GM20000 (cell line): ENCODE results near the gene KCNIP2.
"Not testable (repeated sequence)": the region's sequence is repeated elsewhere in the genome, so short reads cannot be mapped to it uniquely, and the experiment has no call there.

Source experiments
- DNase-seq: peaks from one replicate; pipeline ENCODE4 v3.0.0; 2012; ENCODE audit warnings: low spot score
- TF ChIP-seq, protein P1 (sequence below): IDR thresholded peaks from 2 replicates; pipeline ENCODE4 v1.5.1; 2012; ENCODE audit warnings: mild to moderate bottlenecking, control low read depth; ENCODE audit errors: extremely low read depth, missing control alignments

The KCNIP2 gene

DNA sequence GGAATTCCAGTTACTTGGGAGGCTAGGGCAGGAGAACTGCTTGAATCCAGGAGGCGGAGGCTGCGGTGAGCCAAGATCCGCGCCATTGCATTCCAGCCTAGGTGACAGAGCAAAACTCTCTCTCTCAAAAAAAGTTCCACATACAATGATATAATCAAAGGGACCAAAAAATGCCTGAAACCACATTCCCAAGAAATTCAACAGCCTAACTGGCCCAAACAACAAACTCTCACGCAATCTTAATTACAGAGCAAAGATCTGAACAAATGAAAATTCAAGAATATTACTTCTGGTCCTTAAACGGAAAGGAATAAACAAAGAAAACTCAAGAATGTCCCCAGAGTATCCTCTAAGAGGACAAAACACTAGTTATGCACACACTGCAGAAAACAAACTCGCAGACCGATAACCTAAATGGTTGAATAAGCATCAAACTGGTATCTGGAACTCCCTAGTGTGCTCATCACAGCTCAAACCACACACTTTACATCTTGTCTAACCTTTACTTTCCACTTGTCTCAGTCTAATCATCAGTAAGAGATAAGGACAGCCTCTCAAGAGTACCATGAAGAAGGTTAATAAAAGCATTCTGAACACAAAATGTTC lies 29.0 kb downstream of the KCNIP2 start:
- DNase-seq = peak; percentile 58
- TF ChIP-seq, protein P1, sequence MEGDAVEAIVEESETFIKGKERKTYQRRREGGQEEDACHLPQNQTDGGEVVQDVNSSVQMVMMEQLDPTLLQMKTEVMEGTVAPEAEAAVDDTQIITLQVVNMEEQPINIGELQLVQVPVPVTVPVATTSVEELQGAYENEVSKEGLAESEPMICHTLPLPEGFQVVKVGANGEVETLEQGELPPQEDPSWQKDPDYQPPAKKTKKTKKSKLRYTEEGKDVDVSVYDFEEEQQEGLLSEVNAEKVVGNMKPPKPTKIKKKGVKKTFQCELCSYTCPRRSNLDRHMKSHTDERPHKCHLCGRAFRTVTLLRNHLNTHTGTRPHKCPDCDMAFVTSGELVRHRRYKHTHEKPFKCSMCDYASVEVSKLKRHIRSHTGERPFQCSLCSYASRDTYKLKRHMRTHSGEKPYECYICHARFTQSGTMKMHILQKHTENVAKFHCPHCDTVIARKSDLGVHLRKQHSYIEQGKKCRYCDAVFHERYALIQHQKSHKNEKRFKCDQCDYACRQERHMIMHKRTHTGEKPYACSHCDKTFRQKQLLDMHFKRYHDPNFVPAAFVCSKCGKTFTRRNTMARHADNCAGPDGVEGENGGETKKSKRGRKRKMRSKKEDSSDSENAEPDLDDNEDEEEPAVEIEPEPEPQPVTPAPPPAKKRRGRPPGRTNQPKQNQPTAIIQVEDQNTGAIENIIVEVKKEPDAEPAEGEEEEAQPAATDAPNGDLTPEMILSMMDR = no peak

DNA sequence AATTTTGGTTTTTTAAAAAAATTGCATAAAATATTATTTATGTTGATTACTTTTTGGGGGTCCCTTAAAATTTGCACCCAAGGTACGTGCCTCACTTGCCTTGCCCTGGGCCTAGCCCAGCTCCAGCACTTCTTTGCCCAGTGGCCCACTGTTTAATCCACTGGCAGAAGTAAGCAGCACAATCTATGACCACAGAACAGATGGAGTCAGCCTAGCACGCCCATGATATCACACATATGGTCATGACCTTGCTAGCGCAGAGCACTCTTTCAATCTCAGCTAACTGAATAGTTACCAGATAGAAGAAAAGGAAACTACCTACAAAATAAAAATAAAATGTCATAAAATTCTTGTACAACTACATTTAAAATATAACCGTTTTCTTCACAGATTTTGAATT lies 31.0 kb downstream of the KCNIP2 start:
- TF ChIP-seq, protein P1 = no peak
- DNase-seq = no peak

DNA sequence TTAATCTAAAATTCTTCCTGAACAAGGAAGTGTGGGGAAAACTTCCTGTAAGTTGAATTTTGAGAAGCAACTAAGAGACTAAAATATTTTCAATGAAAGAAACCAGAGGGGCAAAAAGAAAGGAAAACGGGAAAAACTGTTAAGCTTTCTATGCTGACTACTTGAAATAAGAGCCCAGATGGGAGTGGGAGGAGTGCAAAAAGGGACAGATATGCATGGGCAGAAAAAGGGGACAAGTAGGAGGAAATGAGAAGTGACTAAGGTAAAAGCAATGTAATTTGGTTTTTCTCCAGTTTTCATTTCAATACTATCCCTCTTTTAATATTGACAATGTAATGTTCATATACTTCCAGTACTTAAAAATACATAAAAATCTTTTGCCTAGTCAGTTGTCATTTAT lies 36.4 kb downstream of the KCNIP2 start:
- TF ChIP-seq, protein P1 = no peak
- DNase-seq = no peak

DNA sequence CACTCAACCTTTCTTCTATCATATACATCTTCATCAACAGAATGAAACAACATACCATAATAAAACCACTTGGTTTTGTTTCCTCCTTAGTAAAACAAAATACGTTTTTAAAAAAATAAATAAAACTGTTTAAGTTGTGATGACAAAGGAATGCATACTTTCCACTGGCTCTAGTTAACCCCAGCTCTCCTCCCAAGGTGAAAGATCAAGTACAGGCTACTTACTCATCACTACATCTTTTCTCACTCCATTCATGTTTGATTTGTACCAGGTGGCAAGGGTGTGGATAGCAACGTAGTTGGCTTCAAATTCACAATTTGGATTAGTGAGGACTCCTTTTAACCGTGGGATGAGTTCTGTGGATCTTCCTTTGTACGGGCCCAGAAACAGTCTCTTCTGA lies 40.1 kb downstream of the KCNIP2 start:
- TF ChIP-seq, protein P1 = no peak
- no peak for DNase-seq

DNA sequence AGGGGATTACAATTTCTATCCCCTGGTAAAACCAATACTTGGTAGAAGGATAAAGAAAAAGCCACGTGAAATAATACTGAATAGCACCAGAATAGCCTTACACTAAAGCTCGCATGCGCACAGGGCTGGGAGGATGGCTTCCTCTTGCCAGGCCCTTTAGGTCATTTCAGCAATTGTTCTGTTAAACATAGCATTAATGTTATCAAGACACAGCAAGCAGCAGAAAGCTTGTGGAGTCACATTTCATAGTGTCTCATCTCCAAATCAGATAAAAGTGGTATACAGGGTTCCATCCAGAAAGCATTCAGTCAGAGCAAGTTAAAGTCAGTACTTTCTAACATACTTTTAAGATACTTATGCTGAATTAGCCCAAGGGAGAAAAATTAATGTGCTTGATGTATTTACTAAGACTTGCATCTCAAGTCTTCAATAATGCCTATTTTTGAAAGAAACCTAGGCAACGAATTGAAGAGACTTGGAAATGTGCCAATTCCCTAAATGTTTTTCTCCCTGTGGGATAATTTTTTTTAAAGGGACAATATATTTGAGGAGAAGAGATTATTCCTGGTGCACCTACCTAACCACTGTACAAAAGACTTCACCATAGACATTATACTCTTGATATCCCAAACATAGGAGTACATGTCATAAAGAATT lies 46.1 kb downstream of the KCNIP2 start:
- no peak for DNase-seq

DNA sequence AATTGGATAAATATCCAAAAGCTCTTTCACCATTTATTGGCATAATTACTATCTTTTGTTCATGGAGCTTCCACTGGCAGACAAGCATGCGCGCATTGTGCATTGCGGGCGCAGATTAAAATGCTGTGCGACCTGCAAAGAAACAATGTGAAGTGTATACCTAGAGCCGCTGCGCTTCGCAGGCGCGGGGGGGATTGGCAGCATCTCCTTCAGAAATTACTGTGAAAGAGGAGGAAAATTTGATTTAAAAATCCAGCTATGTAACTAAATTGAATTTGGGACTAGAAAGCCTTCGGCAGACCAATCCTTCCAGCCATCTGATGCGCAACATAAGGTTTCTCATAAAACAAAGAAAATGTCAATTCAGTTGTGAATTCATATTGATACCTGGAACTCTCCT lies 50.1 kb downstream of the KCNIP2 start:
- TF ChIP-seq, protein P1 = no peak
- DNase-seq = no peak

More for the DNA sequence above, 46.1 kb downstream of the KCNIP2 start:
- TF ChIP-seq, protein P1 = no peak

DNA sequence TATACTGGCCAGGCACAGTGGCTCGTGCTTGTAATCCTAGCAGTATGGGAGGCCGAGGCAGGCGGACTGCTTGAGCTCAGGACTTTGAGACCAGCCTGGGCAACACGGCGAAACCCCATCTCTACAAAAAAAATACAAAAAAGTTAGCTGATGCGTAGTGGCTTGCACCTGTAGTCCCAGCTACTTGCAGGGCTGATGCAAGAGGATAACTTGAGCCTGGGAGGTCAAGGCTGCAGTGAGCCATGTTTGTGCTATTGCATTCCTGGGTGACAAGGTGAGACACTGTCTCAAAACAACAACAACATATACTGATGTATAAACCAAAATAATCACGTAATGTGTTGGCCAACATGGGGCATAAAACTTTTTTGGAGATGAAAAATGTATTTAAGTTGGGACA lies 53.9 kb downstream of the KCNIP2 start:
- DNase-seq = no peak
- TF ChIP-seq, protein P1 = no peak

DNA sequence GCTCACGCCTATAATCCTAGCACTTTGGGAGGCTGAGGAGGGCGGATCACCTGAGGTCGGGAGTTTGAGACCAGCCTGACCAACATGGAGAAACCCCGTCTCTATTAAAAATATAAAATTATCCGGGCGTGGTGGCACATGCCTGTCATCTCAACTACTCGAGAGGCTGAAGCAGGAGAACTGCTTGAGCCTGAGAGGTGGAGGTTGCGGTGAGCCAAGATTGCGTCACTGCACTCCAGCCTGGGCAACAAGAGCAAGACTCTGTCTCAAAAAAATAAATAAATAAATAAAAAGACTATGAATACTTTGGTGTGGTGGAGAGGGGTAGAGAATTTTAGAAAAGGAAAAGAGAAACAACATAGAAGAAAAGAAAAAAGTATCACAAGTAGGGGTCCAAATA lies 54.4 kb downstream of the KCNIP2 start:
- DNase-seq = not testable (repeated sequence)
